Stimulated activated naive CD8-positive, alpha-beta T cell treated with anti-CD3 and anti-CD28 coated beads, Interleukin-15, Interleukin-2, amounts not matched to agents 100 U/mL and 50 U/mL, for 24 hours (primary cell): Measurements from ENCODE around the gene FNIP1.
A peak's percentile ranks its signal among the peaks of the same experiment; 100 is the strongest.
"Not testable (repeated sequence)": the region's sequence is repeated elsewhere in the genome, so short reads cannot be mapped to it uniquely, and the experiment has no call there.

Experiments used
- ATAC-seq: fragments of 150-1000 bp; cut with Tn5 transposase; one replicate; pipeline ENCODE4 v1.10.0; 2021
- DNase-seq: peaks from one replicate; pipeline ENCODE4 v3.0.0; 2021

Gene FNIP1

GRCh38 chr5:131635684-131636572 is 160.9 kb downstream of the FNIP1 start:
- ATAC-seq (no peak), DNase-seq (no peak)

GRCh38 chr5:131634996-131635683 is 161.7 kb downstream of the FNIP1 start, which contains the start of gene RAPGEF6:
RAPGEF6 (minus strand) TSS chr5:131635229; CDS start chr5:131635030, 199 bp downstream.
- peak; percentile 95 for ATAC-seq
- DNase-seq: peak; percentile 96

GRCh38 chr5:131634666-131634995 is 162.2 kb downstream of the FNIP1 start:
- DNase-seq: peak; percentile 69
- peak; percentile 16 for ATAC-seq

- DNase-seq: no peak
- ATAC-seq: no peak
Measured at GRCh38 chr5:131634238-131634637, 162.6 kb downstream of the FNIP1 start.

GRCh38 chr5:131633830-131634229 is 163.0 kb downstream of the FNIP1 start:
- no peak for ATAC-seq
- DNase-seq: no peak

GRCh38 chr5:131630963-131631350 is 165.9 kb downstream of the FNIP1 start:
- ATAC-seq (no peak), DNase-seq (no peak)

GRCh38 chr5:131630208-131630962 is 166.4 kb downstream of the FNIP1 start:
- ATAC-seq: no peak
- no peak for DNase-seq

- no peak for DNase-seq
- no peak for ATAC-seq
Measured at GRCh38 chr5:131628990-131629389, 167.8 kb downstream of the FNIP1 start.

GRCh38 chr5:131627207-131627865 is 169.5 kb downstream of the FNIP1 start:
- no peak for DNase-seq
- no peak for ATAC-seq

GRCh38 chr5:131622633-131623032 is 174.2 kb downstream of the FNIP1 start:
- DNase-seq (no peak), ATAC-seq (no peak)

- DNase-seq, ATAC-seq: not testable (repeated sequence)
Measured at GRCh38 chr5:131621164-131621563, 175.7 kb downstream of the FNIP1 start.

- DNase-seq (no peak), ATAC-seq (no peak)
Measured at GRCh38 chr5:131619102-131619501, 177.7 kb downstream of the FNIP1 start.

GRCh38 chr5:131617140-131617822 is 179.5 kb downstream of the FNIP1 start:
- no peak for ATAC-seq

GRCh38 chr5:131615957-131616356 is 180.9 kb downstream of the FNIP1 start:
- no peak for ATAC-seq
- DNase-seq: no peak

More at GRCh38 chr5:131617140-131617822, 179.5 kb downstream of the FNIP1 start:
- DNase-seq: no peak

- no peak for ATAC-seq
Measured at GRCh38 chr5:131613423-131613822, 183.4 kb downstream of the FNIP1 start.

GRCh38 chr5:131611064-131611381 is 185.8 kb downstream of the FNIP1 start:
- DNase-seq (no peak), ATAC-seq (no peak)

More at GRCh38 chr5:131613423-131613822, 183.4 kb downstream of the FNIP1 start:
- DNase-seq: no peak

- ATAC-seq (no peak), DNase-seq (no peak)
Measured at GRCh38 chr5:131610198-131611063, 186.4 kb downstream of the FNIP1 start.

GRCh38 chr5:131609774-131610173 is 187.0 kb downstream of the FNIP1 start:
- DNase-seq (no peak), ATAC-seq (no peak)

GRCh38 chr5:131608597-131608996 is 188.2 kb downstream of the FNIP1 start:
- ATAC-seq: no peak
- no peak for DNase-seq

- DNase-seq: no peak
Measured at GRCh38 chr5:131607903-131608540, 188.8 kb downstream of the FNIP1 start.

More at GRCh38 chr5:131607903-131608540, 188.8 kb downstream of the FNIP1 start:
- ATAC-seq: no peak
